Activated T-helper 1 cell treated with anti-CD3 and anti-CD28 coated beads, Interleukin-2, amount 50 U/mL, for 16 hours (primary cell): ENCODE data around the gene TBC1D9B.

Experiments
- DNase-seq, 2 donors: peaks; one replicate each; pipeline ENCODE4 v3.0.0-alpha.2; 2020; ENCODE audit warnings: low read depth in 1 of 2, low spot score in 1 of 2

TBC1D9B gene

GRCh38 chr5:179822059-179822432 lies 85.7 kb downstream of the TBC1D9B start:
- no peak for DNase-seq

DNA sequence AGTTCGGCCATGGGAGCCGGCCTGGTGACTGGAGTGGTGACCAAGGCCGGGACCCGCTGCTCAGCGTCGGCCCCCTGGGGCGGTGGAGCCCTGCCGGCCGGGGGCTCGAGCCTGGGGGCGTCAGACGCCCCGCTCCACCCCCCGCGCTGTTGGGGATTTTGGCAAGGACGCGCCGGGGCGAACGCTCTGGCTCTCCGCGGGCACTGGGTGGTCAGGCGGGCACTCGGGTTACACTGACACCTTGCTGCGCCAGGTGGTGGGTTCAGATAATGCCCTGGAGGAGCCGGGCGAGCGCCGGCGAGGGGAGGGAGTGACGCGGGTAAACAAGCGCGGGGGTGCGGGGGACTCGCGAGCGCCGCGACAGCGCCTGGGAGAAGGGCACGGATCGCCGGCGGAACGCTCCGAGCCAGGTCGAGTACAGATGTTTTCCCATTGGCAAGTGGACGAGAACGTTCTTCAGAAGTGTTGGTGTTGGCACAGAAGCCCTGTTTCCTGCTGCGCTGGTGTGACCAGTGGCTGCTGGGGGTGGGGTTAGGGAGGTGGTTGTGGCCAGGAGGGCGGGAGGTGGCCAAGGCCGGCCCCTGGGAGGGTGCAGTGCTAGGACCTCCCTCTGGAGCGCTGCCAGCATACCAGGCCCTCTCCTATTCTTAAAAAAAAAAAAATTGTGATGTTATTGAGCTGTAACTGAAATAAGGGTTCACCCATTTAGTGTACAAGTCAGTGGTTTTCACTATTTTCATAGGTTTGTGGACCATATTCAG lies 86.2 kb downstream of the TBC1D9B start:
- peak; percentile 72 to 74 for DNase-seq

- peak; percentile 60 to 75 for DNase-seq
Observed at GRCh38 chr5:179820483-179821297, 87.0 kb downstream of the TBC1D9B start, which contains the start of gene SQSTM1. Gene SQSTM1 (plus strand): TSS chr5:179820905. CDS start chr5:179820937, 32 bp downstream.

- DNase-seq: no peak
Observed at GRCh38 chr5:179820127-179820482, 87.6 kb downstream of the TBC1D9B start.

DNA sequence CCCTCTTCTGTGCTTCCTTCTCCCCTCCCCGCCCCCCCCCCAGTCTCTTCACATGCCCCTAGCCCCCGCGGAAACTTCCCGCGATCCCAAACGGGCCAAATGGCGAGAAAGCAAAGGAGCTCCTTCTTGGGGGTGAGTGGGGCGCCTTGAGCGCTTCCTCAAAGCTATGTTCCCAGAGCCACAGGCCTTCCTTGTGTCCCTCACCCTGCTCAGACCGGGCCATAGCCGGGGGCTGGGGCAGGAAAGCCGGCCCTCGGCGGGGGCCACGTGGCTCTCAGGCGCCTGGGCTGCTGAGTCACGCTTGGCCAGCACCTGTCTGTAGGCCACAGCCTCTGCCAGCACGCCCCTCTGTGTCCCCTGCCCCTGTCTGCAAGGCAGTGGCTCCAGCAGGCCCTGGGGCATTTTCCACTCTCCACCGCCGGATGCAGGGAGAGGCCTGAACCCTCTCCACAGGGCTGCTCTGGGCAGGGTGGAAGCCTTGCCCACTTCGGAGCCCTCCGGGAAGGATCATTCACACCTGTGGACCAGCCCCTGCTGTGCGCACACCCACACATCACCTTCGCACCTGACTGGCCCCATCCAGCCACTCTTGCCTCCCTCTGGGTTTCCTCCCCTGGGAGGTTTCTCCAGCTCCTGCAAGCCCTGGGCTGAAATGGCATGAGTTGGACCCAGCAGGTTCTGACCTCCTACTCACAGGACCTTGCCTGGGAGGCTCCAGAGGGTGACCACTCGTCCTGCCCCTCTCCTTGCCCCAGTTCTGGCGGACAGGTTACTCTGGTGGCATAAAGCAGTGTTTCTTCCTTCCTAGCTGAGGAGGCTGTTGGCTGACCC lies 88.2 kb downstream of the TBC1D9B start:
- DNase-seq: peak in 1 of 2 donors; percentile 27

- DNase-seq: peak; percentile 78 to 82
Observed at GRCh38 chr5:179818746-179819295, 88.9 kb downstream of the TBC1D9B start.

DNA sequence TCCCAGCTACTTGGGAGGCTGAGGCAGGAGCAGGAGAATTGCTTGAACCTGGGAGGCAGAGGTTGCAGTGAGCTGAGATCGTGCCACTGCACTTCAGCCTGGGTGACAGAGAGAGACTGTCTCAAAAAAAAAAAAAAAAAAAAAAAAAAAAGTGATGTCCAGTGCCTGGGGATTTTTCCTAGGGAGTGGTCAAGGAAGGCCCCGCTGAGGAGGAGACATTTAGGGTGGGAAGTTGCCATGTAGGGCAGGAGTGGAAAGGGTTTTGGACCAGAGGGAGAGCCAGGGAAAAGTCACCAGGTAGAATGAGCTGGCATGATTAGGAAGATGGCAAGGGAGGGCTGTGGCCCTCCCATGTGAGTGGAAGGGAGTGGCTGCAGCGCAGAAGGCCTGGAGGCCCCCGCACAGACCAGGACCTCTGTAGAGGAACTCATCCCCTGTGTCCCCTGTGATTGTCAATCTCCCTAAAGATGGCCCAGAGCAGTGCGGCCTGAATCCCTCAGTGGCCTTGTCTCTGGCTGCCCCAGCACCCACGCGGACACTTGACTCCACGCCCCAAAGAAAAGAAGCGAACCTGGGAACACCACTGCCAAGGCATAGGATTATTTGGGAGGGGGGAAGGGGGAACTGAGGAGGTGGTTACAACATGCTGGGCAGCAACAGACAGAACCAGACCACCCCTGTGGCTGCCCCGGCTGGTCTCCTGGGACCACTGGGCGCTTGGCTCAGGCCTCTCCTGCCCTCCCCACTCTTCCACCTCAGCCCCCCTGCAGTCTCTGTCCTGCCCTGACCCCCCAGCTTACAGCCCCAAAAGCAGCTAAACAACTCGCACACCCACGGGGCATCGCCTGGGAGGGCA lies 89.6 kb downstream of the TBC1D9B start:
- no peak for DNase-seq

GRCh38 chr5:179817470-179817840 lies 90.2 kb downstream of the TBC1D9B start:
- no peak for DNase-seq

DNA sequence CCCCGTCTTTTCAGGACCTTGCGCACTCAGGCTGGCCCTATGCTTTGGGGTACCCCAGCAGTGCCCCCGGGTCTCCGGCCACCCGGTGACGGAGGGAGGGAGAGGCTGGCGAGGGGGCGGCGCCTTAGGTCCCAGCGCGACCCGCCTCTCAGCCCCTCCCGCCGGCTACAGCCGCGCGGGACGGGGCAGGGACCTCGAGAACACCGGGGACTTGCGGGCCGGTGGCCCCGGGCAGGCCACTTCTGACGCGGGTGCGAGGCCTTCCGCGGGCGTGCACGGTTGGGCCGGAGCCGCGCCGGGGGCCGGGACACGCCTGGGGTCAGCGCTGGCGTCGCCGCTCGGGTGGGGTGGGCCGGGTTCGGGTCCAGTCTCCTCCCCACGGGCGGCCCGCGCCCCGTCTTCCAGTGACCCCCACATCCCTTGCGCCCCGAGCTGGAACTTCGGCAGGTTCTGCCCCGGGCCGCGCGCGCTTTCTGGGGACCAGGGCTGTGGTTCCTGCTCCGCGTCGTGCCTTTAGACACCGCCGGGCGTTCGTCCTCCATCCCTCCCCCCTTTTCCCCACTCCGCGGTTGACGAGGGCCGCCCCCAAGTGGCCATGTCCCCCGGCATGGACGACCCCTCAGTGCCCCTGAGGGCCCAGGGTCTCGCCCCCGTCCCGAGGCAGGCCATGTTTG lies 90.8 kb downstream of the TBC1D9B start:
- DNase-seq: no peak

DNA sequence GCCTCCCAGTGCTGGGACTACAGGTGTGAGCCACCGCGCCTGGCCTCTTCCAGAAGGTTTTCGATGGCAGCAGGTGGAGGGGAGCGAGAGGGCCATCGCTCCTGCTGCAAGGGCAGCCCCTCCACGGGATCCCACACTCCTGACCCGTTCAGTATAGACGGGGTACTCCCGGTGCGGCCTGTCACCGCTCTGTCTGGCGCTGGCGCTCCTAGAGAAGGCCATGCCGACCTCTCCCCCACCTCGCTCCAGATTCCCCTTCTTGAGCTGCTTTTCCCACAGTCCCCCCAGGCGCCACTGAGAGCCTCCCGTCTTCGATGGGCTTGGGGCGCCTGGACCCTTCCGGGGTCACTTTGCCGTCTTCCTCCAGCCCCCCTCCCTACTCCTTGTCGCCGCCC lies 91.3 kb downstream of the TBC1D9B start:
- DNase-seq: no peak

GRCh38 chr5:179815491-179816249 lies 92.0 kb downstream of the TBC1D9B start:
- no peak for DNase-seq

DNA sequence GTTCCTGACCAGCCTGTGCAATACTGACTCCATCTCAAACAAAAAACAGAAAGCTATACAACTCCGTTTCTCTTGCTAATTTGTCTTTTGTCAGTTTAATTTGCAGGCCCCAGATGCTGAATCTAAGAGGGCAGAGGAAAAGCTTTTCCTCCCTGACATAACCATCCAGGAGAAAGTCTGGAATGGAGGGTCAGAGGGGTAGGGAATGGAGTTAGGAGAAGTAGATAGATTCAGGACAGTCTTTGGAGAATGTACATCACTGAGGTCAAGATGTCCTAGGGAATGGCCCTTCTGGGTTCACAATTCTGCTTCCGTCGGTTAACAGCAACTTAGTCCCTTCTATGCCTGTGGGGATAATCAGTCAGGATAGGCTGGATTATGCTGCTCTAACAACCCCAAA lies 93.6 kb downstream of the TBC1D9B start:
- DNase-seq: no peak

DNA sequence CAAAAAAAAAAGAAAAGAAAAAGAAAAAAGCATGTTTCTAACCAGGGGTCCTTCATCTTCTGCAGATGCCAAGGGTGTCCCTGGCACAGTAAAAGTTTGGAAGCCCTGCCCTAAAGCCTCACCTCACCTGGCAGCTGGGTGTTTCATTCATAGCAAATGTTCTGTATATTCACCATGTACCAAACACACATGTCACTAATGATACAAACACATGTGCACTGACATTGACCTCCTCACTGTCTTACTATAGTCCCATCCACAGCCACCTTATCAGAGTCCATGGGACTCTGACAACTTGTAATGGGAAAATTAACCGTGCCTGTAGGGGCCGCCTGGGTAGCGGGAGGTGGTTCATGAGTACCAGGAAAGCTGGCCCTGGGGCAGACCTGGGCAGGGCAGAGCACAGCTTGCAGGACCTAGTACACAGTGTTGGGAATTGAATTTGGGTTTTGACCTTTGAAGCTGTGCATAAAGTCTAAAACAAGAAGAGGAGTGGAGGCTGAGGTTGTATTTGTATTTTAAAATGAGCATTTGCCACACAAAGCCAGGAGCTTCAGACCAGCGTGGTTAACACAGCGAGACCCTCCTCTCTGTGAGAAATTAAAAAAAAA lies 94.6 kb downstream of the TBC1D9B start:
- no peak for DNase-seq

- no peak for DNase-seq
Observed at GRCh38 chr5:179812135-179812825, 95.4 kb downstream of the TBC1D9B start.
